SK-N-SH treated with all-trans-retinoic acid at 6 μM for 48 hours (cell line): ENCODE measurements around the gene TAF1A.

Experiments used
- ATAC-seq: fragments of 200-7000 bp; cut with Tn5 transposase; 3 replicates; pipeline ENCODE4 v1.9.1; 2020; ENCODE audit warnings: mild to moderate bottlenecking, moderate library complexity
- ARNTL ChIP-seq: fragments of 450-650 bp; formaldehyde crosslinking; IDR thresholded peaks from 2 replicates; pipeline ENCODE4 v1.5.0; 2020; ENCODE audit warnings: low read depth, mild to moderate bottlenecking, moderate library complexity, borderline replicate concordance
- BACH2 ChIP-seq: fragments of 250-450 bp; sonication (Bioruptor Pico); IDR thresholded peaks from 2 replicates; pipeline ENCODE4 v1.9.0; 2021; ENCODE audit warnings: mild to moderate bottlenecking, borderline replicate concordance
- CSDC2 ChIP-seq: fragments of 250-450 bp; sonication (Bioruptor Pico); IDR thresholded peaks from 2 replicates; pipeline ENCODE4 v1.5.0; 2020; ENCODE audit warnings: mild to moderate bottlenecking, moderate library complexity
- CSRNP3 ChIP-seq: fragments of 250-450 bp; sonication (Bioruptor Pico); IDR thresholded peaks from 2 replicates; pipeline ENCODE4 v1.5.1; 2021; ENCODE audit warnings: mild to moderate bottlenecking, moderate library complexity
- ESRRG ChIP-seq: fragments of 250-450 bp; sonication (Bioruptor Pico); IDR thresholded peaks from 2 replicates; pipeline ENCODE4 v1.6.1; 2021; ENCODE audit warnings: mild to moderate bottlenecking
- GLIS3 ChIP-seq: fragments of 250-450 bp; sonication (Bioruptor Pico); IDR thresholded peaks from 2 replicates; pipeline ENCODE4 v1.5.0; 2020; ENCODE audit warnings: mild to moderate bottlenecking, moderate library complexity
- ISL1 ChIP-seq: fragments of 250-450 bp; sonication (Bioruptor Pico); IDR thresholded peaks from 2 replicates; pipeline ENCODE4 v2.1.2; 2022; ENCODE audit warnings: mild to moderate bottlenecking, moderate library complexity
- OSR1 ChIP-seq: fragments of 250-450 bp; sonication (Bioruptor Pico); IDR thresholded peaks from 2 replicates; pipeline ENCODE4 v1.8.0; 2022; ENCODE audit warnings: moderate library complexity, mild to moderate bottlenecking, inconsistent platforms
- PATZ1 ChIP-seq: fragments of 250-450 bp; sonication (Bioruptor Pico); IDR thresholded peaks from 2 replicates; pipeline ENCODE4 v1.8.0; 2020; ENCODE audit warnings: mild to moderate bottlenecking, moderate library complexity, borderline replicate concordance
- POU6F1 ChIP-seq: fragments of 250-450 bp; sonication (Bioruptor Pico); IDR thresholded peaks from 2 replicates; pipeline ENCODE4 v1.8.0; 2021; ENCODE audit warnings: low read depth, mild to moderate bottlenecking, moderate library complexity, borderline replicate concordance
- PPARA ChIP-seq: fragments of 250-450 bp; sonication (Bioruptor Pico); IDR thresholded peaks from 2 replicates; pipeline ENCODE4 v1.5.0; 2020; ENCODE audit warnings: mild to moderate bottlenecking, borderline replicate concordance
- SNAI2 ChIP-seq: fragments of 250-450 bp; sonication (Bioruptor Pico); IDR thresholded peaks from 2 replicates; pipeline ENCODE4 v1.5.0; 2020; ENCODE audit warnings: mild to moderate bottlenecking, moderate library complexity
- TCF4 ChIP-seq: fragments of 250-450 bp; sonication (Bioruptor Pico); IDR thresholded peaks from 2 replicates; pipeline ENCODE4 v1.8.0; 2021; ENCODE audit warnings: mild to moderate bottlenecking, moderate library complexity, borderline replicate concordance
- TOX ChIP-seq: fragments of 250-450 bp; sonication (Bioruptor Pico); IDR thresholded peaks from 2 replicates; pipeline ENCODE4 v1.8.0; 2021; ENCODE audit warnings: mild to moderate bottlenecking, moderate library complexity, borderline replicate concordance
- ZC3H10 ChIP-seq: fragments of 250-450 bp; sonication (Bioruptor Pico); IDR thresholded peaks from 2 replicates; pipeline ENCODE4 v1.5.1; 2021; ENCODE audit warnings: mild to moderate bottlenecking, moderate library complexity
- ZFP3 ChIP-seq: fragments of 250-450 bp; sonication (Bioruptor Pico); IDR thresholded peaks from 2 replicates; pipeline ENCODE4 v1.5.0; 2020; ENCODE audit warnings: mild to moderate bottlenecking, moderate library complexity
- ZFP30 ChIP-seq: fragments of 450-650 bp; formaldehyde crosslinking; IDR thresholded peaks from 2 replicates; pipeline ENCODE4 v1.5.0; 2022; ENCODE audit warnings: mild to moderate bottlenecking, moderate library complexity
- ZNF565 ChIP-seq: fragments of 450-650 bp; formaldehyde crosslinking; conservative IDR thresholded peaks from 2 replicates; pipeline ENCODE4 v1.5.0; 2020; ENCODE audit warnings: low read depth, mild to moderate bottlenecking, moderate library complexity
- ZNF70 ChIP-seq: fragments of 450-650 bp; formaldehyde crosslinking; IDR thresholded peaks from 2 replicates; pipeline ENCODE4 v1.5.0; 2020; ENCODE audit warnings: mild to moderate bottlenecking, moderate library complexity
- ZNF8 ChIP-seq: fragments of 450-650 bp; formaldehyde crosslinking; IDR thresholded peaks from 2 replicates; pipeline ENCODE4 v1.5.0; 2020; ENCODE audit warnings: mild to moderate bottlenecking, moderate library complexity

TAF1A gene

GRCh38 chr1:222522105-222522915 is 67.4 kb downstream of the TAF1A start:
- no peak for ATAC-seq
- no peak for TF ChIP-seq GLIS3 (CRISPR knock-in tag)
- TF ChIP-seq ZNF565 (CRISPR knock-in tag): no peak
- no peak for TF ChIP-seq ZNF8 (CRISPR knock-in tag)
- TF ChIP-seq ZNF70 (CRISPR knock-in tag): no peak
- TF ChIP-seq POU6F1: no peak
- no peak for TF ChIP-seq TOX (CRISPR knock-in tag)
- no peak for TF ChIP-seq ZFP30
- TF ChIP-seq ESRRG (CRISPR knock-in tag): no peak
- TF ChIP-seq SNAI2 (CRISPR knock-in tag): no peak
- TF ChIP-seq OSR1 (CRISPR knock-in tag): no peak
- no peak for TF ChIP-seq TCF4 (CRISPR knock-in tag)
- TF ChIP-seq CSDC2: no peak
- TF ChIP-seq ZC3H10 (CRISPR knock-in tag): no peak
- no peak for TF ChIP-seq ISL1 (CRISPR knock-in tag)
- no peak for TF ChIP-seq ARNTL (CRISPR knock-in tag)
- no peak for TF ChIP-seq CSRNP3 (CRISPR knock-in tag)
- no peak for TF ChIP-seq ZFP3 (CRISPR knock-in tag)
- TF ChIP-seq BACH2 (CRISPR knock-in tag): no peak
- no peak for TF ChIP-seq PATZ1 (CRISPR knock-in tag)
- TF ChIP-seq, all 23 proteins: peak for 0

GRCh38 chr1:222521299-222522104 is 68.2 kb downstream of the TAF1A start:
- no peak for ATAC-seq
- TF ChIP-seq PPARA (CRISPR knock-in tag) (no peak), SNAI2 (CRISPR knock-in tag) (no peak)
